ENCODE results near the gene SCPEP1.

SCPEP1 gene

GRCh38 chr17:57032343-57032742, 54.4 kb downstream of the SCPEP1 start:
- H3K4me3 ChIP-seq (ENCODE audit: low read depth, low read length) = no peak overlapping the region
- peak; percentile 12 for DNase-seq (ENCODE audit: low read depth)
- TF ChIP-seq CTCF (conservative IDR thresholded peaks at IDR 0.05; ENCODE audit: low read depth, low read length) = no peak

GRCh38 chr17:57033296-57033695, 55.4 kb downstream of the SCPEP1 start:
- peak; percentile 42 for DNase-seq (ENCODE audit: low read depth)
- H3K4me3 ChIP-seq (ENCODE audit: low read depth, low read length) = no peak overlapping the region
- TF ChIP-seq CTCF (conservative IDR thresholded peaks at IDR 0.05; ENCODE audit: low read depth, low read length) = no peak

- no peak for DNase-seq (ENCODE audit: low read depth)
- H3K4me3 ChIP-seq (ENCODE audit: low read depth, low read length) = no peak overlapping the region
- TF ChIP-seq CTCF (conservative IDR thresholded peaks at IDR 0.05; ENCODE audit: low read depth, low read length) = no peak
Observed at GRCh38 chr17:57034807-57035754, 57.1 kb downstream of the SCPEP1 start.

GRCh38 chr17:57035971-57036481, 58.1 kb downstream of the SCPEP1 start:
- no peak for TF ChIP-seq CTCF (conservative IDR thresholded peaks at IDR 0.05; ENCODE audit: low read depth, low read length)
- no peak overlapping the region for H3K4me3 ChIP-seq (ENCODE audit: low read depth, low read length)
- DNase-seq (ENCODE audit: low read depth) = no peak

GRCh38 chr17:57037411-57037810, 59.5 kb downstream of the SCPEP1 start:
- H3K4me3 ChIP-seq (ENCODE audit: low read depth, low read length) = no peak overlapping the region
- DNase-seq (ENCODE audit: low read depth) = no peak
- TF ChIP-seq CTCF (conservative IDR thresholded peaks at IDR 0.05; ENCODE audit: low read depth, low read length) = no peak

- TF ChIP-seq CTCF (conservative IDR thresholded peaks at IDR 0.05; ENCODE audit: low read depth, low read length) = no peak
- no peak for DNase-seq (ENCODE audit: low read depth)
- H3K4me3 ChIP-seq (ENCODE audit: low read depth, low read length) = no peak overlapping the region
Observed at GRCh38 chr17:57038486-57038885, 60.6 kb downstream of the SCPEP1 start.

Data from choroid plexus epithelial cell (primary cell).